Uterus (tissue), 4 donors: ENCODE results near the gene C12orf75. TPM values are rescaled to one million over a fixed set of nuclear protein-coding genes. Genes with fewer than 3 reads are reported as not detected.
"Not testable (repeated sequence)": the region's sequence is repeated elsewhere in the genome, so short reads cannot be mapped to it uniquely, and the experiment has no call there.

ENCODE experiments used
- DNase-seq, 2 donors: peaks; one replicate each; pipeline ENCODE4 v3.0.0-alpha.2; 2019 to 2020
- H3K27ac ChIP-seq, 2 donors: fragments of 200-600 bp; sonication (generic); 1 replicate in 1 of 2; 2 replicates in 1 of 2; pipeline ENCODE4 v1.5.1; 2016 to 2018
- H3K27me3 ChIP-seq, 2 donors: fragments of 200-600 bp; sonication (generic); one replicate each; pipeline ENCODE4 v1.5.1; 2018 to 2019; ENCODE audit warnings: control low read depth in 1 of 2
- H3K36me3 ChIP-seq, 2 donors: fragments of 200-600 bp; sonication (generic); one replicate each; pipeline ENCODE4 v1.5.1; 2019; ENCODE audit warnings: control low read depth in 1 of 2
- H3K4me1 ChIP-seq, 2 donors: fragments of 200-600 bp; sonication (generic); one replicate each; pipeline ENCODE4 v1.5.1; 2018 to 2019; ENCODE audit warnings: control low read depth in 1 of 2
- H3K4me3 ChIP-seq, 2 donors: fragments of 200-600 bp; sonication (generic); 1 replicate in 1 of 2; 2 replicates in 1 of 2; pipeline ENCODE4 v1.5.1; 2018 to 2019; ENCODE audit warnings: mild to moderate bottlenecking in 1 of 2
- H3K9me3 ChIP-seq, 2 donors: fragments of 200-600 bp; sonication (generic); one replicate each; pipeline ENCODE4 v1.5.1; 2019; ENCODE audit warnings: control low read depth in 1 of 2
- CTCF ChIP-seq, 4 experiments: fragments of 200-600 bp in 2 of 4; fragments of 450-650 bp in 2 of 4; sonication (generic) in 2 of 4; IDR thresholded peaks; one replicate each; pipeline ENCODE4 v1.5.1; 2016 to 2019; ENCODE audit warnings: antibody characterized with exemption in 4 of 4, mild to moderate bottlenecking in 2 of 4, moderate library complexity in 1 of 4
- POLR2A ChIP-seq, 2 donors: fragments of 450-650 bp; IDR thresholded peaks; one replicate each; pipeline ENCODE4 v1.6.1; 2016; ENCODE audit warnings: antibody characterized with exemption in 2 of 2, mild to moderate bottlenecking in 1 of 2, moderate library complexity in 1 of 2
- intact Hi-C: fragments of 100-400 bp; cut with DNase I; formaldehyde crosslinking; loops from one replicate; pipeline ENCODE4 v1.15.1; 2023; ENCODE audit warnings: low total_unique reads
- total RNA-seq, 4 donors: library from RNA; depleted of rRNA in 3 of 4; stranded (reverse); fragments of >200 nt in 3 of 4; gene quantifications; one replicate each; pipeline versions ENCODE4 v1.1.0 to v1.2.4, GENCODE V29; 2014 to 2023
- donor health status: DM: yes; HTN: yes; CAD: no.

C12orf75 gene
- total RNA-seq, 4 donors from 2014 or later, result 19.6 to 57.1 (median 30.1) TPM

DNA sequence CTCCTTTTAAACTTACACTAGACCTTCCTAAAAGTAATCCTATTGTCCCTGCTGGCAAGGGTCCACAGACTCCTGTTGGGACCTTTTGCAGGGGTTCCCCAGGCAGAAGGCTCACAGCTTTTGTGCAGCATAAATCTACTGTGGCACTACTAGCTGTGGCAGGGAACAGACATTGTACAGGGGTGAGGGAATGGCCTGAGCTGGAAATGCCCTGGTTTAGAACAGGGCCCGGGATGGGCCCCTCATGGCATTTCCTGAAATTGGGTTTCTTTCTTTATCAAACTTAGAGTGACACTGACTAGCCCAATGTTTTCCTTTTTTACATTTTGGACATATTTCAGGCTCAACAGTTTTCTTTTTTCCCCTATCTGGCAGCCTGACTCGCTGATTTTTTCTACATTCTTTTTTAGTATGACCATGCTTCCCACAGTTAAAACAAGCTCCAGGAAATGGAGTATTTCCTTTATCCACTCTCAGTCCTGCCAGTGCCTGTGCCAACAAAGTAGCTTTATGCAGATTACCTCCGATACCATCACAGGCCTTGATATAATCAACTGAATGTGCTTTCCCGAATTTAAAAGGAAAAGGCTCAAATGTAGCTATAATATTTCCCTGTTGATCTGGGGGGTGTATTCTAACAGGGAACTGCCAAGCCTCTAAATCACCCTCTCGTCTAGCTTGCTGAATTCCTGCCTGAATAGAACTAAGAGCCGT, 22.7 kb upstream of the C12orf75 start:
- H3K27ac ChIP-seq, H3K4me3 ChIP-seq, H3K36me3 ChIP-seq, H3K9me3 ChIP-seq, DNase-seq, H3K4me1 ChIP-seq, intact Hi-C loops, H3K27me3 ChIP-seq: not testable (repeated sequence)

GRCh38 chr12:105308839-105309238, 21.7 kb upstream of the C12orf75 start:
- H3K4me3 ChIP-seq, H3K36me3 ChIP-seq, H3K27ac ChIP-seq, H3K9me3 ChIP-seq, DNase-seq, H3K4me1 ChIP-seq, H3K27me3 ChIP-seq, intact Hi-C loops: not testable (repeated sequence)

DNA sequence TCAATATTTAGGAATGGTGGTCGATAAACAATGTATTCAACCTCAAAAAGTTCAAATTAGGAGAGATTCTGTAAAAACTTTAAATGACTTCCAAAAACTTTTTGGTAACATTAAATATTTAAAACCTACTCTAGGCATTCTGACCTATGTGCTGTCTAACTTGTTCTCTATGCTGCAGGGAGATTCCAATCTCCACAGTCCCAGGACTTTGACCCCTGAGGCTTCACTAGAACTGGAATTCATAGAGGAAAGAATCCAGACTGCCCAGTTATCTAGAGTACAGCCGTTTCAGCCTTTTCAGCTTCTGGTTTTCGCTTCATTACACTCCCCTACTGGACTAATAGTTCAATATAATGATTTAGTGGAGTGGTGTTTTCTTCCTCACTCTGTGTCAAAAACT, 21.1 kb upstream of the C12orf75 start:
- DNase-seq, H3K36me3 ChIP-seq, H3K4me3 ChIP-seq, H3K9me3 ChIP-seq, H3K27me3 ChIP-seq, H3K4me1 ChIP-seq, intact Hi-C loops, H3K27ac ChIP-seq: not testable (repeated sequence)

- DNase-seq, H3K27ac ChIP-seq, intact Hi-C loops, H3K36me3 ChIP-seq, H3K27me3 ChIP-seq, H3K9me3 ChIP-seq, H3K4me1 ChIP-seq, H3K4me3 ChIP-seq: not testable (repeated sequence)
Observed at GRCh38 chr12:105310476-105311085, 19.9 kb upstream of the C12orf75 start.

DNA sequence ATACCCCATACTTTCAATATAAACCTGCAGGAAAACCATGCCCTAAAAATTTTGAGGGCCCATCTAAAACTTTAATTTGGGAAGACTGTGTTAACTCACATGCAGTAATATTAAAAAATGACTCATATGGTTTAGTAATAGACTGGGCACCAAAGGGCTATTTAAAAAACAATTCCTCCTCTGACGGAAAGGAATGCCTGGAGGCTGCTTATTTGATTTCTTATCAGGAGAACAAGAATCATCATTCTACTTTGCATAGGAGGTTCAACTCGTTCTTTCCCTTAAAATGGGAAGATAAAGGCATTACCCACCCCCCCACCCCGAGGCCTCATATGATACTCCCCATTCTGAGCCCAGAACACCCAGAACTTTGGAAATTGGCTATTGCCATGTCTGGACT, 18.6 kb upstream of the C12orf75 start:
- H3K4me1 ChIP-seq, H3K27ac ChIP-seq, DNase-seq, H3K36me3 ChIP-seq, H3K4me3 ChIP-seq, intact Hi-C loops, H3K27me3 ChIP-seq, H3K9me3 ChIP-seq: not testable (repeated sequence)

DNA sequence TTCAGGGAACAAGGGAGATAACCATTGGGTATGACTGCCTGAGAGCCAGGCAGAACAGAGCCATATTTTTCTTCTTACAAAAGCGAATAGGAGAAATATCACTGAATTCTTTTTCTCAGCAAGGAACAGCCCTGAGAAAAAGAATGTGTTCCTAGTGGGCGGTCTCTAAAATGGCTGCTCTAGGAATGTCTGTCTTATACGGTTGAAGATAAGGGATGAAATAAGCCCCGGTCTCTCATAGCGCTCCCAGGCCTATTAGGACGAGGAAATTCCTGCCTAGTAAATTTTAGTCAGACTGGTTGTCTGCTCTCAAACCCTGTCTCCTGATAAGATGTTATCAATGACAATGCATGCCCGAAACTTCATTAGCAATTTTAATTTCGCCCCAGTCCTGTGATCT, 16.7 kb upstream of the C12orf75 start:
- H3K4me3 ChIP-seq, intact Hi-C loops, H3K4me1 ChIP-seq, H3K9me3 ChIP-seq, H3K27ac ChIP-seq, H3K27me3 ChIP-seq, H3K36me3 ChIP-seq, DNase-seq: not testable (repeated sequence)

GRCh38 chr12:105315130-105315529, 15.4 kb upstream of the C12orf75 start:
- Histone ChIP-seq H3K27me3 (no peaks in the 10 kb centered on the region), H3K36me3 (no peaks in the 10 kb centered on the region), H3K27ac (no peak overlapping the region), H3K4me1 (no peaks in the 10 kb centered on the region), H3K9me3 (no peaks in the 10 kb centered on the region), H3K4me3 (no peak overlapping the region)
- DNase-seq, result no peak
- TF ChIP-seq CTCF (IDR thresholded peaks at IDR 0.05) (no peak), POLR2A (IDR thresholded peaks at IDR 0.05) (no peak)
- intact Hi-C loops, result no loop called here

DNA sequence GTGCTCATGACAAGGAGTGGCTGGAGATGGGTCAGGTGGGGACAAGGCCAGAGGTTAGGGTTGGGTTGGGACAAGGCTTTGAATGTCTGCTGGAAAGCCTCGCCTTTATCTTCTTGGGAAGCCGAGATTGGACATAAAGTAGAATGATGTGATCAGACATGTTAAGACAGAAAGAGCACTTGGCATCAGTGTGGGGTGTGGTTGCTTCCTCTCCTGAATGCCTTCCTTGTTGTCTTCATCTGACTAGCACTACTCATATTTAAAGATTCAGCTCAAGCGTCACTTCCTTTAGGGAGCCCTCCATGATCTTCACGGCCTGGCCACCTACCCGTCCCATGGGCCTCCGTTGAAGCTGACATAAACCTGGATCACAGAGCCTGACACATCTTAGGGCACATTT, 14.8 kb upstream of the C12orf75 start:
- Histone ChIP-seq H3K36me3 (no peaks in the 10 kb centered on the region), H3K4me1 (no peaks in the 10 kb centered on the region), H3K27ac (no peak overlapping the region), H3K4me3 (no peak overlapping the region), H3K9me3 (no peaks in the 10 kb centered on the region), H3K27me3 (no peaks in the 10 kb centered on the region)
- DNase-seq, result no peak
- TF ChIP-seq CTCF (IDR thresholded peaks at IDR 0.05), result no peak
- no peak for TF ChIP-seq POLR2A (IDR thresholded peaks at IDR 0.05)
- intact Hi-C loops, result no loop called here
